ENCODE results near the gene ECEL1.

GRCh38 chr2:232478571-232479340, 8.9 kb downstream of the ECEL1 start:
- TF ChIP-seq EZH2phosphoT487 (IDR thresholded peaks at IDR 0.05; ENCODE audit: insufficient read depth, low read depth) (no peak), EZH2 (IDR thresholded peaks at IDR 0.05; ENCODE audit: insufficient read depth, poor library complexity, severe bottlenecking) (no peak)
